RKO (cell line): Measurements from ENCODE around the gene FLNC.

Experiments
- DNase-seq: peaks from one replicate; pipeline ENCODE4 v3.0.0-alpha.2; 2016; ENCODE audit warnings: low spot score

Gene FLNC

DNA sequence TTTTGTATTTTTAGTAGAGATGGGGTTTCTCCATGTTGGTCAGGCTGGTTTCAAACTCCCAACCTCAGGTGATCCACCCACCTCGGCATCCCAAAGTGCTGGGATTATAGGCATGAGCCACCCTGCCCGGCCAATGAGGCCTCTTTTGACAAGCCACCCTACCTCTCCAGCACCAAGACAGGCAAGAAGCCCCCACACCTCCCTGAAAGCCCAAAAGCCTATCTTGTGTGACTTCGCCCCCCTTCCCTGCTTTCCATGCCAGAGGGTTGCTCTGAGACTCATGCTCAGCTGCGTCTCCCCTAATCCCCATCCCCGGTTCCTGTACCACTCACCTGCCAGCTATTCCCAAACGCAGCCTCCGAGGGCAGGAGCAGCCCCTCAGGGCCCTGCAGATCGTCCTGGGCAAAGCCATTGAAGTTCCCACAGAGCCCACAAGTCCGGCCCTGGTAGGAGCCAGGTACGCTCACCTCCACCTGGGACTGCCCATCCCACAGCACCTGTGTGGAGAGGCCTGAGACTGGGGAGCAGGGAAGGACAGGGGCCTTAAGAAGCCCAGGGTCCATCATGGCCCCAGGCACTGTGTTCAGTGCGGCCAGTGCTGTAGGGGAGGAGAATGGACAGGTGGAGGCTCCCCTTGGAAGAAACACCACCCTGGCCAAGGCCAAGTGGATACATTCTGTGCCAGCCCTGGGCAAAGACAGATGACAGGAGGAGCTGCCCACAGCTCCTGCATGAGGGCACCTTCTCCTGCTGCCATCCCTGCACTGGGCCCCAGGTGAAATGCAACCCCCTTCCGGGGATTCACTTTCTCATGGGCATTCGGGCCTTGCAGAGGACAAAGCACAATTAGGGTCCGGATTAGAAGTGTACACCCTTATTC lies 48.3 kb downstream of the FLNC start:
- no peak for DNase-seq

- no peak for DNase-seq
These were observed 49.3 kb downstream of the FLNC start for GRCh38 chr7:128879461-128879938.

- DNase-seq, result peak; percentile 63
These were observed 49.9 kb downstream of the FLNC start for GRCh38 chr7:128879939-128880746.

GRCh38 chr7:128880791-128881457 lies 50.7 kb downstream of the FLNC start:
- DNase-seq, result no peak

DNA sequence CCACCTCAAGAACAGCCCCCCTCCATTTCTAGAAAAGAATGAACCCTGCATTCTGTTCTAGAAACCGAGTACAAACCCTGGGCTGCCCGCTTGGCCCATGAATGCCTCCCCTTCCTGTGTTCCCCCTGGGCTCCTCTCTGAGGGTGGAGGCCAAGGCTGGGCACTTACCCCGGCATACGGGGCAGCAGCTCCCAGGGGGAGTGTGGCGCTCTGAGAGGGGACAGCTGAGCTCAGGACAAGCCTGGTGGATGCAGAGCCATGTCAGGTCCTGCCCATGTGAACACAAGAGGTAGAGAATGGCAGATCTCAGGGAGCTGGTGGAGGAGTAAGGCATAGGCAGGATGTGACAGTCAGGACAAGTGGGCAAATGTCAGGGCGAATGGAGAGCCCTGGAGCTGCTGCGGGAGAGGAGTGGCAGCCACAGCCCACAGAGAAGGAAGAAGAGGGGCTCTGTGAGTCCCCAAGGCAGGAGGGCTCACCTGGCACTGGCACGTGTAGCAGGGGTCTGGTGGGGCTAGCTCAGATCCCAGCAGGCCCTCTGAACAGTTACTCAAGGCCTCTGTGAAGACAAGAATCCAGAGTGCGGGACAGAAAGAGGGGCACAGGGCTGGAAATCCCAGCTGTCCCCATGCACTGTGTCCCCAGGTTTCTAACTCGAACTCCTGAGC lies 51.4 kb downstream of the FLNC start:
- no peak for DNase-seq

GRCh38 chr7:128882134-128882533 lies 51.9 kb downstream of the FLNC start:
- DNase-seq, result no peak

DNA sequence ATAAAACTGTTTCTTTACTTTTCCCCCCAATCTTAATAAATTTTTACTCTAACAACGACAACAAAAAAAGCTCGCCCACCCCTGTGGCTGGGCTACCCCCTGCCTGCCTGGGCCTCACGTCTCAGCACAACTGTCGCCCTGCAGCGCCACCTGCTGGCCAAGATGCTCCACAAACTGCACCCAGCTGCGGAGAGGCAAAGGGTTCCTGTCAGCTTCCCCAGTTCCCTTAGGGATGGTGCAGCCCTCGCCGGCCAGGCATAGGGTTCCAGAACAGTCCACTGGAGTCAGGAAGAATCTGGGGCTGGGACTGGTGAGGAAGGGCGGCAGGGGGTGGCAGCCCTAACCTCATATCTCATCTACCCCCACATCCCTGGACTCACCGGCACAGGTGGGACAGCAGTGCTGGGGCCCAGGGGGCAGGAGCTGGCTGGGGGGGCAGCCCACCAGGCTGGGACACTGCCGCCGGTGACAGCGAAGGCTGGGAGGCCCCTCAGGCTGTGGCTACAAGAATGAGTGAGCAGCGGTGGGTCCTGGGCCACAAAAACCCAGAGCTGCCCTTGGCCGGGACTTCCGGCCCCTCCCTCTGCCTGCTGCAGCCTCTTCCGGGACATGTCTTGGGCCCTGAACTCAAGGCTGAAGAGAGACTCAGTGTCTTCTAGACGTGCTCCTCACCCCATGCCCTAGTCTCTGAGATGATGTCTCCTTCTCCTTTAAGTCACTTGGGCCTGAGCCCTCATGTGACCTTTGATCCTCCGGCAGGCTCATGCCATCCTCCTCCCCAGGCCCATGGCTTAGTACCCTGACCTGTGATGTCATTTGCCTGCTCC lies 53.6 kb downstream of the FLNC start:
- DNase-seq, result peak; percentile 81

DNA sequence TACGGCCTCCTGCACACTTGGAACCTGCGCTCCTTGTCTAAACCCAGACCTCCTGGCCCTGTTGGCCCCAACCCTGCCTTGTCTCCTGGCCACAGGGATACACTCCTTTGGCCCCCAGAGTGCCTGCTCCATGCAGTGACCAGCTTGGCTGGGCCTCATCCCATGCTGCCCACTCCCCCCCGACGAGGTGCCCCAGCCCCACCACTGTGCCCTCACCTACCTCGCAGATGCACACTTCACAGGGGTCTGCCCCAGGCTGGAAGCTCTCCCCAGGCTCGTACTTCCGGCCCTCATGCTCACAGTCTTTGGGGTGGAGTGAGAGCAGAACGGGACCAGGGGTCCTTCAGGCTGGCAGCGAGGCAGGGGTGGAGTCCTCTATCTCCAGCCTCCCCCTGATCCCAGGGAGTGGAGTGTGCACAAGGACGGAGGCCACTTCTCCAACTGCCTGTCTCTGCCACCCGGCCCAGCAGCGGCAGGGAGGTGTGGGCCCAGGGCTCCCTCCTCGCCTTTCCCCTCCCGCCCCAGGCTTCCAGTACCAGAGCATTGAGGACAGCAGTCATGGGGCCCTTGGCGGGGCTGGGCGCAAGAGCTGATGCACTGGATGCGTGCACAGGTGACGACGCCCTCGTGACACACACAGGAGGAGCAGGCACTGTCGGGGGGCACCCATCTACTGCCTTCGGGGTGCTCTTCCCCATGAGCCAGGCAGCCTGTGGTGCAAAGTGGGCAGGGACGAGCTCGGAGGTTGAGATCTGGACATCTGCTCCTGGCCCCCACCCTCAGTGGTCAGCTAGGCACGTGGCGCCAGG lies 54.6 kb downstream of the FLNC start:
- no peak for DNase-seq

GRCh38 chr7:128885370-128886187 lies 55.4 kb downstream of the FLNC start:
- DNase-seq, result no peak

DNA sequence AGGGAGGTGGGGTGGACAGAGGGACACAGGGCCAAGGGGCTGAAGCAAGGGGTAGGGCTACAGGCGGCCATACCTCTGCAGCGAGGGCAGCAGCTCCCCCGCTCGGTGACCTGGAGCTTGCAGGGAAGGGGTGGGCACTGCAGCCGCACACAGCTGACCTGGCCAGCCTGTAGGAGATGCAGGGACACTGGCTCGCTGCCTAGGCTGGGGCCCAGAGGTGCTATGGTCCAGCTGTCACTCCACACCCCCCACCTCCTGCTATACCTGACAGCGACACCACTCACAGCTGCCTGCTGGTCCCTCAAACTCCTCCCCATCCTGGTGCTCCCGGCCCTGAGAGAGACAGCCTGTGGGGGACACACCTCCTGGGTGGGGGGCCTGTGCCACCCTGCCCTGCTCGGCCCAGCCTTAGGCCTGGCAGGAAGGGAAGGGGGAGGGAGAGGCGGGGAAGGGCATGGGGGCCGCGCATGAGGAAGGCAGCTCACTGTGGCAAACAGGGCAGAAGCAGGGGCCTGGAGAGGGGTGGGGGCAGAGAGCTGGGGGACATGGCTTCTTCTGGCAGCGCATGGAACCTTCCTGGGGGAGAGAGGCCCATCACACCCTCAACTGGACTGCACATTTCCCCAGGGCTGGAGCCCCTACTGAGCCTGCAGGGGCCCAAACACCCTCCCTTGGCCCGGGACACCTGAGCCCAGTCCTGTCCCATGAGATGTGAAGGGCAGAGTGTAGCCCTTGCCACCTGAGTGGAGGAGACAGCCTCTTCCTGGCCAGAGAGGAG lies 56.4 kb downstream of the FLNC start:
- DNase-seq, result no peak

GRCh38 chr7:128887169-128888038 lies 57.2 kb downstream of the FLNC start:
- no peak for DNase-seq

GRCh38 chr7:128888039-128888755 lies 58.0 kb downstream of the FLNC start:
- DNase-seq, result no peak

- DNase-seq, result no peak
These were observed 58.5 kb downstream of the FLNC start for GRCh38 chr7:128888756-128889095.

GRCh38 chr7:128889121-128889520 lies 58.9 kb downstream of the FLNC start:
- DNase-seq, result no peak

- DNase-seq, result no peak
These were observed 60.3 kb downstream of the FLNC start for GRCh38 chr7:128890306-128891109.
